ENCODE results near the gene RACGAP1. TPM values are rescaled to one million over a fixed set of nuclear protein-coding genes. Genes with fewer than 3 reads are reported as not detected.

Gene RACGAP1
- total and polyA plus RNA-seq, 2 experiments from 2014 or later: 19.0 to 52.8 TPM

GRCh38 chr12:49955899-49956662, 69.2 kb downstream of the RACGAP1 start:
- H3K4me3 Mint-ChIP-seq: no peak overlapping the region
- Histone ChIP-seq H3K36me3 (ENCODE audit: insufficient read depth) (no peaks in the 10 kb centered on the region; the same call in 1 of the 2 replicates), H3K4me3 (peak overlapping the region; percentile 47; the same call in 1 of the 2 replicates), H3K27ac (ENCODE audit: low read depth) (no peak overlapping the region), H3K79me2 (replicated peaks; ENCODE audit: insufficient read depth) (no peaks in the 10 kb centered on the region), H4K20me1 (replicated peaks; ENCODE audit: insufficient read depth) (no peaks in the 10 kb centered on the region), H3K9me2 (ENCODE audit: insufficient read depth) (no peaks in the 10 kb centered on the region), H2AFZ (peak overlapping the region; percentile 94), H3K27me3 (ENCODE audit: insufficient read depth) (peaks cover 64% of the 10 kb centered on the region), H3F3A (replicated peaks; ENCODE audit: low read depth) (no peaks in the 10 kb centered on the region), H3K4me1 (ENCODE audit: insufficient read depth) (peaks cover 35% of the 10 kb centered on the region), H3K4me2 (peak overlapping the region; percentile 80; the same call in 1 of the 2 replicates)
- ATAC-seq (no peak), DNase-seq (ENCODE audit: low spot score) (no peak)
- H3K9me3 Mint-ChIP-seq: peaks cover 6% of the 10 kb centered on the region; the same call in 2 of the 3 replicates
- H3K27ac Mint-ChIP-seq: no peak overlapping the region
- peaks cover 29% of the 10 kb centered on the region for H3K4me1 Mint-ChIP-seq
- H3K36me3 Mint-ChIP-seq (ENCODE audit: low read depth): peaks cover 5% of the 10 kb centered on the region; the same call in 1 of the 3 replicates
- H3K27me3 Mint-ChIP-seq (ENCODE audit: insufficient read depth, low read depth, poor library complexity): peaks cover 35% of the 10 kb centered on the region
- TF ChIP-seq ETS1 (IDR thresholded peaks at IDR 0.05) (no peak), POLR2AphosphoS5 (IDR thresholded peaks at IDR 0.05; ENCODE audit: low read depth) (no peak), STAT1 (IDR thresholded peaks at IDR 0.05; ENCODE audit: unreplicated experiment) (no peak), CTCF (conservative IDR thresholded peaks at IDR 0.05; ENCODE audit: low read depth in 2 of 2) (no peak), REST (IDR thresholded peaks at IDR 0.05; ENCODE audit: unreplicated experiment) (no peak)

Measured in GM23338 (cell line).